ENCODE data around the gene ZNF644. TPM values are rescaled to one million over a fixed set of nuclear protein-coding genes. Genes with fewer than 3 reads are reported as not detected.
"Not testable (repeated sequence)": the region's sequence is repeated elsewhere in the genome, so short reads cannot be mapped to it uniquely, and the experiment has no call there.

Gene ZNF644
- total RNA-seq, 1 donor from 2014 or later, result 28.0 TPM

DNA sequence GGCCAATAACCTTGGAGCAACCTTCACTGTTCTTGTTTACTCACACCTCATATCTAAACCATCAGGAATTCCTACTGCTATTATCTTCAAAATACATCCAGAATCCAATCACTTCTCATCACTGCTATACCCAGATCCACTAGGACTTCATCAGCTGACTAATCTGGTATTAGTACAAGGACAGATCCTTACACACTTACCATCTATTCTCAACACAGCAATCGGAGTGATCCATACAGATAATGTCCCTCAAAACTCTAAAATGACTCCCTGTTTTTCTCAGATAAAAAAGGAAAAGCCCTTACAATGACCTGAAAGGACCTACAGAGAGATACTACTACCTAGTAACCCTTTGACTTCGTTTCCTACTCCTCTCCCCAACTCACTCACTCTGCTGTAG, 70.8 kb downstream of the ZNF644 start:
- intact Hi-C loops (cut with DNase I), result no loop called here
- DNase-seq (no peak), ATAC-seq (ENCODE audit: poor library complexity) (no peak)

DNA sequence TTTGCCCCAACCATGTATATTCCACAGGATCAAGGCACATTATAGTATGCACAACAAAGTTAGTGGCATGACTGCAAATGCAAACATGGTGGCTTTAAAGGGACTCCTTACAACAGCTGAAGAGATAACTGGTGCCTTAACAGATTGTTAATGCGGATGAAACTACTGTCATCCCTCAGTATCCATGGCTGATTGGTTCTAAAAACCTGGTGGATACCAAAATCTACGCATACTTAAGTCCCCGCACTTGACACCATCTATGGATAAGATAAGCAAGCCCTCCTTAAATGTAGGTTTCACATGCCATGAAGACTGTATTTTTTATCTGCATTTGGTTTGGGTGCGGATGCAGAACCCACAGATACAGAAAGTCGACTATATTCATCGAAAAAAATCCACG, 73.5 kb downstream of the ZNF644 start:
- intact Hi-C loops (cut with DNase I), result no loop called here
- no peak for ATAC-seq (ENCODE audit: poor library complexity)
- no peak for DNase-seq

GRCh38 chr1:90946630-90947029, 75.2 kb downstream of the ZNF644 start:
- ATAC-seq (ENCODE audit: poor library complexity), result no peak
- intact Hi-C loops (cut with DNase I), result no loop called here
- DNase-seq, result no peak

- no peak for DNase-seq
- ATAC-seq (ENCODE audit: poor library complexity), result no peak
- intact Hi-C loops (cut with DNase I), result no loop called here
Observed at GRCh38 chr1:90945287-90945686, 76.5 kb downstream of the ZNF644 start.

DNA sequence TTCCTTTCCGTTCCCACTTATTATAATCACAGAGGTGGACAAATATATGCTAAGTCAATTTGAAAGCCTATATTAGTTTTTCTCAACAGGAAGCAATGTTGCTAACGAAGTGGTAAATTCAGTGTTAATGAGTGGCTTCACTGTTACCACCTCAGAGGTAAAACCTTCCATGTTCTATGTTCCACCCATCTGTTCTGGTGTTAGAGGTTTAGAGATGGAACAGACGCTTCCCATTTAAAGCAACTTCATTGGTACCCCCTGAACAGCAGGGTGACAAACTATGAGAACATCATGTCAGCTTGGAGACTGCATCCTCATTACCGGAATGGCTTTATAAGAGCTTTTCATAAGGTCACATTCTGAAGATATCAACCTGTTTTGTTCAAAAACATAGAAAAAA, 77.9 kb downstream of the ZNF644 start:
- ATAC-seq (ENCODE audit: poor library complexity), result peak; percentile 40

GRCh38 chr1:90940746-90941145, 81.1 kb downstream of the ZNF644 start:
- intact Hi-C loops (cut with DNase I), result no loop called here
- DNase-seq (no peak), ATAC-seq (ENCODE audit: poor library complexity) (peak; percentile 50)

More for the DNA sequence above, 77.9 kb downstream of the ZNF644 start:
- no peak for DNase-seq
- intact Hi-C loops (cut with DNase I), result no loop called here

GRCh38 chr1:90936731-90937130, 85.1 kb downstream of the ZNF644 start:
- intact Hi-C loops (cut with DNase I), result no loop called here
- no peak for ATAC-seq (ENCODE audit: poor library complexity)
- DNase-seq, result no peak

- no peak for ATAC-seq (ENCODE audit: poor library complexity)
- no peak for DNase-seq
- intact Hi-C loops (cut with DNase I), result no loop called here
Observed at GRCh38 chr1:90936061-90936460, 85.8 kb downstream of the ZNF644 start.

DNA sequence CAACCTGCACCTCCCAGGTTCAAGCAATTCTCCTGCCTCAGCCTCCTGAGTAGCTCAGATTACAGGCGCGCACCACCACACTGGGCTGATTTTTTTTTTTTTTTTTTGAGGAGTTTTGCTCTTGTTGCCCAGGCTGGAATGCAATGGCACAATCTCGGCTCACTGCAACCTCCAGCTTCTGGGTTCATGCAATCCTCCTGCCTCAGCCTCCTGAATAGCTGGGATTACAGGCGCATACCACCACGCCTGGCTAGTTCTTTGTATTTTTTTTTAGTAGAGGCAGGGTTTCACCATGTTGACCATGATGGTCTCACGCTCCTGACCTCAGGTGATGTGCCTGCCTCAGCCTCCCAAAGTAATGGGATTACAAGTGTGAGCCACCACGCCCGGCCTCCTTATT, 93.6 kb downstream of the ZNF644 start:
- DNase-seq; intact Hi-C loops (cut with DNase I); ATAC-seq (ENCODE audit: poor library complexity): not testable (repeated sequence)

GRCh38 chr1:90927674-90928073, 94.2 kb downstream of the ZNF644 start:
- DNase-seq; intact Hi-C loops (cut with DNase I); ATAC-seq (ENCODE audit: poor library complexity): not testable (repeated sequence)

GRCh38 chr1:90926971-90927370, 94.9 kb downstream of the ZNF644 start:
- intact Hi-C loops (cut with DNase I), result no loop called here
- ATAC-seq (ENCODE audit: poor library complexity), result no peak
- no peak for DNase-seq

GRCh38 chr1:90925928-90926869, 95.6 kb downstream of the ZNF644 start:
- ATAC-seq (ENCODE audit: poor library complexity), result no peak
- intact Hi-C loops (cut with DNase I), result no loop called here

GRCh38 chr1:90924982-90925381, 96.9 kb downstream of the ZNF644 start:
- DNase-seq, result no peak
- ATAC-seq (ENCODE audit: poor library complexity), result no peak
- intact Hi-C loops (cut with DNase I), result no loop called here

More at GRCh38 chr1:90925928-90926869, 95.6 kb downstream of the ZNF644 start:
- DNase-seq, result no peak

GRCh38 chr1:90922996-90923395, 98.8 kb downstream of the ZNF644 start:
- no peak for ATAC-seq (ENCODE audit: poor library complexity)
- DNase-seq, result no peak
- intact Hi-C loops (cut with DNase I), result no loop called here

DNA sequence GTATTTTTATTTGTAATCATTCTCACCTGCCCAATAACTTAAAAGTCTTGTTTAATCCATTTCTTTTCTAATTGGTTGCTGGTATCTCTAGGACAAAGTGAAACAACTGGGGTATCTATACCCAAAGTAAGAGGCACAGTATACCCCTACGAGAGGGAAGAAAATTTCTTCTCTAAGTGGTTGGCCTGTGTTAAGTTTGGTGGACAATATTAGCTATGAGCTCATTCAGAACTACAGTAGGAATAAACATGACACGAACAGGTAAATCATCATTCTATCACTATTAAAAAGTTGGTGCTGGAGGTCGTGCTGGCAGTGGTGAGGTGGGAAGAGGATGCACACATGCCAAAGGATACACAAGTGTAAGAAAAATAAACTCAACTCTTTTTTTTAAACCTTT, 99.6 kb downstream of the ZNF644 start:
- DNase-seq (no peak), ATAC-seq (ENCODE audit: poor library complexity) (peak; percentile 19)
- intact Hi-C loops (cut with DNase I), result no loop called here

GRCh38 chr1:90919900-90920299, 101.9 kb downstream of the ZNF644 start:
- no peak for DNase-seq
- peak; percentile 73 for ATAC-seq (ENCODE audit: poor library complexity)
- intact Hi-C loops (cut with DNase I), result no loop called here

DNA sequence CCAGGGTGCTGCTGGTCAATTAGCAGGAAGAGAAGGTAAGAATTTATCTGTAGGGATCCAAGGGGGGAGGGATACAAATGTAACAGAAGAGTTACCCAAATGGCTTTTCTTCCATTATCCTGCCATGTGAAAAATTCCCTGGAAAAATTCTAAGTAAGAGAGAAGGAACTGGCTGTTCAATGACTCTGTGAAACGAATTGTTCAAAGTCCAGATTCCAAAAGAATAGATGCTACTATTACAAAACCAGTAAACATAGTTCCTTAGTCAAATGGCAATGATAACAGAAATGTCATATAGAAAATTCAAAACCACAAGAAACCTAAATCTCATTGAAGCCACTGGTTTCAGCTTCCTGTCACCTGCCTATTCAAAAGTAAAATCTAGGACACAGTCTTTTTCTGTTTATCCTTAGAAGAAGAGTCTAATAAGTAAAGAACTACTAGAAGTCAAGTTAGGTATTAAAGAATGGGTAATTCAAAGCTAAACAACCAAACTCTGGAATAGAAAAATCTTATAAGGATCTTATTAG, 102.6 kb downstream of the ZNF644 start:
- ATAC-seq (ENCODE audit: poor library complexity) (no peak), DNase-seq (no peak)
- intact Hi-C loops (cut with DNase I), result no loop called here

DNA sequence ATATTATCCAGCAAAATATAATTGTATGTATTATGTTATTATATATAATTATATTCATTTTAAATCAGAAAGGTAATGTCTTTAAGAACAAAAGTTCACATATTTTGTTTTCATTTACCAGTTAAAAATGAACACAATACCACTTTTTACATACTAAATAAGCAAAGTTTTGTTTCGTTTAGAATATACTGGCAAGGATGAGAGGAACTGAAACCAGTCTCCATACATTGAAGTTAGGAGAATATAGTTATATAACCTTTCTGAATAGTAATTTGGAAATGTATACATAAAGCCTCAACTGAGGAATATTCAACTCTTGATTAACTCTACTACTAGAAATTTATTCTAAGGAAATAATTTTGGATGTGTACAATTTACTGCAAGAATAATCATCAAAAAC, 110.5 kb downstream of the ZNF644 start:
- intact Hi-C loops (cut with DNase I), result no loop called here
- ATAC-seq (ENCODE audit: poor library complexity) (no peak), DNase-seq (no peak)

DNA sequence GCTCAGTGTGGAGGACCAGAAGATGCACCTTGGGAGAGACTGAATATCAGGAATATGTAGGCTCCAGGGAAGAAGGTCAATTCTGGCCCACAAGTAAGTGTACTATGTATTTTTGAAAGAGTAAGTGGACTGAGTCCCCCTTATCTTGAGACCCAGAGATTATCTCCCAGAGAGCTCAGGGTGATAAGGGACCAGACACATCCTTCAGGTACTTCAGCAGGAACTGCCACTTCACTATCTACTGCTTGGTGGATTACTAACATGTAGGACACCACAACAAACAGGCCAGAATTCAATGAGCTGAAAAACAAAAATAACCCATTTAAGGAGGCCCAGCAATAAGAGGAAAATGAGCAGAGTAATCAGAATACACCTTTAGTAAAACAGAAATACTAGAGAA, 119.2 kb downstream of the ZNF644 start:
- no peak for ATAC-seq (ENCODE audit: poor library complexity)
- intact Hi-C loops (cut with DNase I), result no loop called here
- DNase-seq, result no peak

- ATAC-seq (ENCODE audit: poor library complexity) (no peak), DNase-seq (no peak)
- intact Hi-C loops (cut with DNase I), result no loop called here
Observed at GRCh38 chr1:90899263-90899662, 122.6 kb downstream of the ZNF644 start.

Data from Right ventricle myocardium superior (tissue), 1 donor.